Esophagus muscularis mucosa (tissue), 3 donors: ENCODE measurements around the gene ESYT2.

Source experiments
- POLR2A ChIP-seq: fragments of 450-650 bp; IDR thresholded peaks from one replicate; pipeline ENCODE4 v1.6.1; 2017; ENCODE audit warnings: antibody characterized with exemption, moderate library complexity, mild to moderate bottlenecking, low read depth
- POLR2AphosphoS5 ChIP-seq, 2 donors: sonication (generic); formaldehyde crosslinking; IDR thresholded peaks; one replicate each; pipeline ENCODE4 v1.6.1; 2017; ENCODE audit warnings: antibody characterized with exemption in 2 of 2
- TF ChIP-seq, protein P1 (sequence below), 3 experiments: fragments of 200-600 bp in 2 of 3; fragments of 450-650 bp in 1 of 3; sonication (generic) in 2 of 3; IDR thresholded peaks; one replicate each; pipeline ENCODE4 v1.5.1; 2017 to 2019; ENCODE audit warnings: antibody characterized with exemption in 3 of 3, mild to moderate bottlenecking in 2 of 3, moderate library complexity in 1 of 3

DNA sequence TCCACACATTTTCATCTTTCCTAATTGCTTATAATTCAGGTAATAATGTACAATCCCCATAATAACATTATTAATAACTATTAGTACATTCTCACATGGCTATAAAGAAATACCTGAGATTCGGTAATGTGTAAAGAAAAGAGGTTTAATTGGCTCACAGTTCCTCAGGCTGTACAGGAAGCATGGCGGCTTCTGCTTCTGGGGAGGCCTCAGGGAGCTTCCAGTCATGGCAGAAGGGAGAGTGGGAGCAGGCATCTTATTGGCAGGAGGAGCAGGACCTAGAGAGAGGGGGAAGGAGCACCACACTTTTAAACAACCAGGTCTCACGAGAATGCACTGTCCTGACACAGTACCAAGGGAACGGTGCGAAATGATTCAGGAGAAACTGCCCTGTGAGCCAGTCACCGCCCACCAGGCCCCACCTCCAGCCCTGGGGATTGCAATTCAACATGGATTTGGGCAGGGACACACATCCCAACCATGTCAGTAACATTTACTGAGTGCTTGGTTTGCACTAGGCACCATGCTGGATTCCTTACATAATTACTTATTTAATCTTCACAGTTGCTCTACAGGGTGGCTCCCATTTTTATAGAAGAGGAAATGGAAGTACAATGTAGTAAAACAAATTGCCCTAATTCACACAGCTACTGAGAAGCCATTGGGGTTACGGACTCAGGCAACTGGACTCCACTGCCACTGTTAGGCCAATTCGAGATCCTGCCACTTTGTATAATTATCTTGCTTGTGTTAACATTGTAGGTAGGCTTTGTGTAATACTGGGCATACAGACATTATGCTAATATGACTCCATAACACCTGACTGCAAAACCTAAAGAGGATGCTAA is 8.7 kb upstream of the ESYT2 start:
- TF ChIP-seq, protein P1, sequence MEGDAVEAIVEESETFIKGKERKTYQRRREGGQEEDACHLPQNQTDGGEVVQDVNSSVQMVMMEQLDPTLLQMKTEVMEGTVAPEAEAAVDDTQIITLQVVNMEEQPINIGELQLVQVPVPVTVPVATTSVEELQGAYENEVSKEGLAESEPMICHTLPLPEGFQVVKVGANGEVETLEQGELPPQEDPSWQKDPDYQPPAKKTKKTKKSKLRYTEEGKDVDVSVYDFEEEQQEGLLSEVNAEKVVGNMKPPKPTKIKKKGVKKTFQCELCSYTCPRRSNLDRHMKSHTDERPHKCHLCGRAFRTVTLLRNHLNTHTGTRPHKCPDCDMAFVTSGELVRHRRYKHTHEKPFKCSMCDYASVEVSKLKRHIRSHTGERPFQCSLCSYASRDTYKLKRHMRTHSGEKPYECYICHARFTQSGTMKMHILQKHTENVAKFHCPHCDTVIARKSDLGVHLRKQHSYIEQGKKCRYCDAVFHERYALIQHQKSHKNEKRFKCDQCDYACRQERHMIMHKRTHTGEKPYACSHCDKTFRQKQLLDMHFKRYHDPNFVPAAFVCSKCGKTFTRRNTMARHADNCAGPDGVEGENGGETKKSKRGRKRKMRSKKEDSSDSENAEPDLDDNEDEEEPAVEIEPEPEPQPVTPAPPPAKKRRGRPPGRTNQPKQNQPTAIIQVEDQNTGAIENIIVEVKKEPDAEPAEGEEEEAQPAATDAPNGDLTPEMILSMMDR (IDR thresholded peaks at IDR 0.05) = no peak
- no peak for TF ChIP-seq POLR2A
- no peak for TF ChIP-seq POLR2AphosphoS5 (IDR thresholded peaks at IDR 0.05)
